OCI-LY3 (cell line): ENCODE measurements around the gene FAM3A.

Experiments used
- H2AFZ ChIP-seq: fragments of 200-600, 300-600 bp; shearing (Covaris generic); 2 replicates; pipeline ENCODE4 v1.6.0; 2014; ENCODE audit warnings: antibody characterized with exemption, low read depth, low read length
- H3K27ac ChIP-seq: fragments of 200-600, 300-600 bp; sonication (generic); 2 replicates; pipeline ENCODE4 v1.5.1; 2014; ENCODE audit warnings: mild to moderate bottlenecking, low read length, moderate library complexity, mixed read lengths
- H3K27me3 ChIP-seq: fragments of 200-600, 300-600 bp; sonication (generic); 2 replicates; pipeline ENCODE4 v1.6.1; 2014; ENCODE audit warnings: low read depth, low read length, mixed read lengths
- H3K36me3 ChIP-seq: fragments of 200-600, 300-600 bp; sonication (generic); replicated peaks from 2 replicates; pipeline ENCODE3; 2014; ENCODE audit warnings: low read depth, low read length, mixed read lengths
- H3K4me1 ChIP-seq: fragments of 300-600, 200-600 bp; sonication (generic); 2 replicates; pipeline ENCODE4 v1.6.1; 2014; ENCODE audit warnings: low read length, mixed read lengths
- H3K4me2 ChIP-seq: fragments of 200-600, 300-600 bp; sonication (generic); 2 replicates; pipeline ENCODE4 v1.6.1; 2014; ENCODE audit warnings: low read length, mixed read lengths
- H3K4me3 ChIP-seq: fragments of 300-600, 200-600 bp; sonication (generic); 2 replicates; pipeline ENCODE4 v1.5.1; 2014; ENCODE audit warnings: antibody characterized with exemption, mild to moderate bottlenecking, low read length, moderate library complexity
- H3K79me2 ChIP-seq: fragments of 300-600, 200-600 bp; shearing (Covaris generic); 2 replicates; pipeline ENCODE4 v1.6.1; 2014; ENCODE audit warnings: mild to moderate bottlenecking, low read length, mixed read lengths
- H3K9ac ChIP-seq: fragments of 300-600, 200-600 bp; shearing (Covaris generic); 2 replicates; pipeline ENCODE4 v1.6.0; 2014; ENCODE audit warnings: mild to moderate bottlenecking, low read length, moderate library complexity
- H3K9me3 ChIP-seq: fragments of 200-600, 300-600 bp; shearing (Covaris generic); 2 replicates; pipeline ENCODE4 v1.6.1; 2014; ENCODE audit warnings: low read length, mixed read lengths; ENCODE audit not compliant: insufficient read depth
- H4K20me1 ChIP-seq: fragments of 200-600, 300-600 bp; sonication (generic); 2 replicates; pipeline ENCODE4 v1.6.1; 2016; ENCODE audit warnings: low read length, mixed read lengths; ENCODE audit not compliant: insufficient read depth
- EZH2phosphoT487 ChIP-seq: fragments of 200-600 bp; shearing (Covaris generic); IDR thresholded peaks from 2 replicates; pipeline ENCODE4 v1.6.1; 2018; ENCODE audit warnings: antibody characterized with exemption, mixed run types, low read depth
- TF ChIP-seq, protein P1 (sequence below): fragments of 200-600, 300-600 bp; sonication (generic); IDR thresholded peaks from 2 replicates; pipeline ENCODE4 v1.5.1; 2014; ENCODE audit warnings: antibody characterized with exemption, low read length, low read depth

FAM3A gene

DNA sequence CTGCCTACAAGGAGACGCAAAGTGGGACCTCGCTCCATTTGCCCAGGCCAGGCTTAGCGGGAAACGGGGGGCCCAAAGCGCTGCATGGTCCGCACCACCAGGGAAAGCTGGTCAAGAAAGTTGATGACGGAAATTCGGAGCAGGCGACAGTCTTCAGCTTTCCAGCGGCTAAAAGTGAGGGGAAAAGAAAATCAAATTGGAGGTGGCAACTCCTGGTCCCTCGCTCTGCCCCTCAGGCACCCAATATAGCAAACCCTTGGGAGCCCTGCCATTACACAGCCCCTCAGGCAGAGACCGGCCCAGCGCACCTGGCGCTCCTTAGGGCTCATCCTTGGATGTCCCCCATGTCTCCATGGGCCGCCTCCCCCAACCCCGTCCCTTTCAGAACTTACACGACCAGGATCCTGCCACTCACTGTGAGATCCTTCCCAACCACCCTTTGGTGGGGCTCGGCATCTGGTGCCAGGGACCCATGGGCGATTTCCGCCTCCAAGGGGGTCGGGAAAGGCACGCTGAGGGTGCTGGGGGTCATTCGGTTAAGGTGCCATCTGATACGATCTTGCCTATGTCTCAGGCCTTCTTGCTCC, 38.0 kb downstream of the FAM3A start:
- H3K27ac ChIP-seq: no peak overlapping the region
- H3K4me3 ChIP-seq: peak overlapping the region; percentile 95
- no peaks in the 10 kb centered on the region for H3K27me3 ChIP-seq
- peak overlapping the region; percentile 83 for H3K9ac ChIP-seq
- H3K79me2 ChIP-seq: 0 out of 2 replicates have a peak, but pooled peaks cover 2% of the 10 kb centered on the region
- peaks cover 24% of the 10 kb centered on the region for H3K4me1 ChIP-seq
- no peaks in the 10 kb centered on the region for H4K20me1 ChIP-seq
- peak overlapping the region; percentile 99 for H3K4me2 ChIP-seq
- peaks cover 3% of the 10 kb centered on the region for H3K36me3 ChIP-seq
- no peak for TF ChIP-seq EZH2phosphoT487
- TF ChIP-seq, protein P1, sequence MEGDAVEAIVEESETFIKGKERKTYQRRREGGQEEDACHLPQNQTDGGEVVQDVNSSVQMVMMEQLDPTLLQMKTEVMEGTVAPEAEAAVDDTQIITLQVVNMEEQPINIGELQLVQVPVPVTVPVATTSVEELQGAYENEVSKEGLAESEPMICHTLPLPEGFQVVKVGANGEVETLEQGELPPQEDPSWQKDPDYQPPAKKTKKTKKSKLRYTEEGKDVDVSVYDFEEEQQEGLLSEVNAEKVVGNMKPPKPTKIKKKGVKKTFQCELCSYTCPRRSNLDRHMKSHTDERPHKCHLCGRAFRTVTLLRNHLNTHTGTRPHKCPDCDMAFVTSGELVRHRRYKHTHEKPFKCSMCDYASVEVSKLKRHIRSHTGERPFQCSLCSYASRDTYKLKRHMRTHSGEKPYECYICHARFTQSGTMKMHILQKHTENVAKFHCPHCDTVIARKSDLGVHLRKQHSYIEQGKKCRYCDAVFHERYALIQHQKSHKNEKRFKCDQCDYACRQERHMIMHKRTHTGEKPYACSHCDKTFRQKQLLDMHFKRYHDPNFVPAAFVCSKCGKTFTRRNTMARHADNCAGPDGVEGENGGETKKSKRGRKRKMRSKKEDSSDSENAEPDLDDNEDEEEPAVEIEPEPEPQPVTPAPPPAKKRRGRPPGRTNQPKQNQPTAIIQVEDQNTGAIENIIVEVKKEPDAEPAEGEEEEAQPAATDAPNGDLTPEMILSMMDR: no peak
- H3K9me3 ChIP-seq: no peaks in the 10 kb centered on the region
- no peak overlapping the region for H2AFZ ChIP-seq

DNA sequence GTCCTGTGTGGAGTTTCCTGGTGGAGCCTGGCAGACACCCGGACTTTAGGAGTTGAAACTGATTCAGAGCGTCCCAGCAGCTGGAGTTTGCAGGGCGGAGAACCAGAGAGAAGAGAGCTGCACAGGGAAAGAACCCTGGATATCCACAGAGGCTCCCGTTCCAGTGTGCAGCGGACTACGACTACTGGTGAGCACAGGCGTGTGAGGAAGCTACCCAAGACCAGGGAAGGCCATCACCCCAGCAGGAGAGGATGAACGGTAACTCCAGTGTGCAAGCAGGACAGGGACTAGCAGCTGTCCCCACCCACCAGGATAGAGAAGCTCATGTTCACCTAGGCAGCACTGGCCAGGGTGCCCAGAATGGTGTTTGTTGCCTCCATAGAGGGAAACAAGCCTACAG, 39.2 kb downstream of the FAM3A start:
- Histone ChIP-seq H3K9ac (no peak overlapping the region), H3K9me3 (no peaks in the 10 kb centered on the region), H3K36me3 (peaks cover 3% of the 10 kb centered on the region), H3K27me3 (no peaks in the 10 kb centered on the region), H3K27ac (no peak overlapping the region), H2AFZ (no peak overlapping the region), H4K20me1 (no peaks in the 10 kb centered on the region), H3K4me3 (no peak overlapping the region), H3K4me1 (peaks cover 18% of the 10 kb centered on the region), H3K4me2 (no peak overlapping the region), H3K79me2 (0 out of 2 replicates have a peak, but pooled peaks cover 2% of the 10 kb centered on the region)
- TF ChIP-seq EZH2phosphoT487: no peak
- TF ChIP-seq, protein P1: no peak

DNA sequence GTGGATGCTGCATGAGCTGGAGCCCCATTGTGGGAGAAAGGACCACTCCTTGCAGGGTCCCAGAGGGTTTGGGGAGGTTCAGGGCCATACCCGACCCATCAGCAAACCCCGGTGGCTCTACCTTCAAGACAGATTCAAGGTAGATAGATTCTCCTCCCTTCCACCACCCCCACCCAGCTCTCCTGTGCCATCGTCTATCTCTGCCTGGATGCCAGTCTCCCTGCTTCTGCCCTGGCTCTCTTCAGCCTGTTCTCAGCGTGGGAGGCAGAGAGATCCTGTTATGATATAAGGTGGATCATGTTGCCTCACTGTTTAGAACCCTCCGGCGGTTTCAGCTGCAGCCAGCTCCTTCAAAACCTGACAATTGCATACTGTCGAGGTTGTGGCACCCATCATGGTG, 42.3 kb downstream of the FAM3A start:
- Histone ChIP-seq H2AFZ (no peak overlapping the region), H3K36me3 (peaks cover 3% of the 10 kb centered on the region), H3K4me3 (no peak overlapping the region), H3K27me3 (no peaks in the 10 kb centered on the region), H4K20me1 (no peaks in the 10 kb centered on the region), H3K27ac (no peak overlapping the region), H3K4me2 (no peak overlapping the region), H3K9ac (no peak overlapping the region), H3K4me1 (peaks cover 3% of the 10 kb centered on the region; the same call in 1 of the 2 replicates), H3K9me3 (no peaks in the 10 kb centered on the region), H3K79me2 (0 out of 2 replicates have a peak, but pooled peaks cover 2% of the 10 kb centered on the region)
- TF ChIP-seq, protein P1: no peak
- TF ChIP-seq EZH2phosphoT487: no peak

DNA sequence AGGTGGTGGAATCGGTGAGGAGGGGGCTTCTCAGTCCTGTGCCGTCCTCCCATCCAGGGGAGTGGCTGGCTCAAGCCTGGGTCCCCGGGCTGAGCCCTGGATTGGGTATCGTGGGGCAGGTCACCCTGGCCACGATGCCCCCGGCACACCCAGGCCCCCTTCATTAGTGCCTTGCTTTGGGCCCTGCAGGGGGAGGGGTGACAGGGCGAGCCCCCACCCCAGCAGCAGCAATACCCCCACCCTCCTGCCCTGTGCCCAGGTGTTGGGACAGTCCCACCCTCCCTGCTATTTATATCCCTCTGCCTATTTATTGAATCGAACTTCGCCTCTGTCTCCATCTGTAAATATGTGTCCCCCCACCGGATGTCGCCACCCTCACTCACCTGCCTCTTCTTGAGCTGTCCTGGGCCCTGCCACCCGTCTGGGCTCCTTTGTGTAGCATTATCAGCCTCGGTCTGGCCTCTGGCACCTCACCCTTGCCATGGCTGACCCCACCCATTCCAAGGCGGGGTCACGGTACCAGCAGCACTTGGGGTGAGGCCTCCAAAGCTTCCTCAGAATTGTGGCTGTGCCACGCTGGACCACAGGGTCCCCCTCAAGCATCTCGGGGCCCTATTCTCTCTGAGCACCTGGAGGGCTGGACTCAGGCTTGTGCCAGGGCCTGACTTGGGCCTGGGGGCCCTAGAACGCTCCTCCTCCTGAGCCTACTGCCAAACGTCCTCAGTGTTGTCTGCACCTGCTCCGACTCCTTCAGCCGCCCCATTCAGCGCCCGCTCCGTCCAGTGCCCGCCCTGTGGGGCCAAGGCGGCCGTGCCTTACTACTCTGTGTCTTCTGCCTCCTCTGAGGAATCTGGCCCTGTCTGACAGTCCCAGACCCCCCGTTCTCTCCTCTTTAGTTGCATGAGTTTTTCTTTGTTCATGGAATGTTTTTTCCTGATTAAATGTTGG, 43.1 kb downstream of the FAM3A start:
- no peaks in the 10 kb centered on the region for H3K9me3 ChIP-seq
- H3K4me3 ChIP-seq: no peak overlapping the region
- H2AFZ ChIP-seq: no peak overlapping the region
- H3K4me2 ChIP-seq: no peak overlapping the region
- H3K27ac ChIP-seq: no peak overlapping the region
- peaks cover 3% of the 10 kb centered on the region; the same call in 1 of the 2 replicates for H3K4me1 ChIP-seq
- no peak overlapping the region for H3K9ac ChIP-seq
- H3K27me3 ChIP-seq: no peaks in the 10 kb centered on the region
- peaks cover 3% of the 10 kb centered on the region for H3K36me3 ChIP-seq
- no peaks in the 10 kb centered on the region for H4K20me1 ChIP-seq
- TF ChIP-seq EZH2phosphoT487: no peak
- TF ChIP-seq, protein P1: no peak
- no peaks in the 10 kb centered on the region for H3K79me2 ChIP-seq
